Measurements from ENCODE around the gene PDE4DIP.
"Not testable (repeated sequence)": the region's sequence is repeated elsewhere in the genome, so short reads cannot be mapped to it uniquely, and the experiment has no call there.

DNA sequence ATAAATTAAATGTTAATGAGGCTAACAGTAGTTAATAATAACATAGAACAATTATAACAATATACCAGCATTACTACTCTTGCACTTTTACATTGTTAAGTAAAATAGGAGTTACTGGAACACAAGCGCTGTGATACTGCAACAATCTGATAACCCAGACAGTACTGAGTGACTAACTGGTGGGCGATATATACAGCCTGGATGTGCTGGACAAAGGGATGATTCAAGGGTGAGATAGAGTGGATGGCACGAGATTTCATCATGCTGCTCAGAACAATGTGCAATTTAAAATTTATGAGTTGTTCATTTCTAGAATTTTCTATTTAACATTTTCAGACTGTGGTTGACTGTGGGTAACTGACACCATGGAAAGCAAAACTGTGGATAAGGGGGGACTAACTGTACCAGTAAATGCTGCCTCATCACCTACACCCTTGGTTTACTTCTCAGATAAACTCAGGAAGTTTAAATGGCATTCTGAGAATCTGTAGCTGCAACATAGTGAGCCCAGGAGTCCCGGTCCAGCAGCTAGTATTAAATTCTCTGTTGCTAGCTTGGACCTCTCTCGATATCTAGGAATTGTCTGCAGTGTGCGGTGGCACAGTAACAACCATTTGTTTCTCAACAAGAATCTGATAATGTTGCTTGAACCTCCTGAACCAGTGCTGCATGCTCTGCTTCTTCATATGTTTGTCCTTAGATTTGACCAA is 24.9 kb downstream of the PDE4DIP start:
- TF ChIP-seq, protein P1, sequence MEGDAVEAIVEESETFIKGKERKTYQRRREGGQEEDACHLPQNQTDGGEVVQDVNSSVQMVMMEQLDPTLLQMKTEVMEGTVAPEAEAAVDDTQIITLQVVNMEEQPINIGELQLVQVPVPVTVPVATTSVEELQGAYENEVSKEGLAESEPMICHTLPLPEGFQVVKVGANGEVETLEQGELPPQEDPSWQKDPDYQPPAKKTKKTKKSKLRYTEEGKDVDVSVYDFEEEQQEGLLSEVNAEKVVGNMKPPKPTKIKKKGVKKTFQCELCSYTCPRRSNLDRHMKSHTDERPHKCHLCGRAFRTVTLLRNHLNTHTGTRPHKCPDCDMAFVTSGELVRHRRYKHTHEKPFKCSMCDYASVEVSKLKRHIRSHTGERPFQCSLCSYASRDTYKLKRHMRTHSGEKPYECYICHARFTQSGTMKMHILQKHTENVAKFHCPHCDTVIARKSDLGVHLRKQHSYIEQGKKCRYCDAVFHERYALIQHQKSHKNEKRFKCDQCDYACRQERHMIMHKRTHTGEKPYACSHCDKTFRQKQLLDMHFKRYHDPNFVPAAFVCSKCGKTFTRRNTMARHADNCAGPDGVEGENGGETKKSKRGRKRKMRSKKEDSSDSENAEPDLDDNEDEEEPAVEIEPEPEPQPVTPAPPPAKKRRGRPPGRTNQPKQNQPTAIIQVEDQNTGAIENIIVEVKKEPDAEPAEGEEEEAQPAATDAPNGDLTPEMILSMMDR (IDR thresholded peaks at IDR 0.05): not testable (repeated sequence)
- TF ChIP-seq POLR2AphosphoS5 (IDR thresholded peaks at IDR 0.05; ENCODE audit: low read depth, low read length); TCF7L2 (IDR thresholded peaks at IDR 0.05; ENCODE audit: low read depth, low read length); SIN3A (IDR thresholded peaks at IDR 0.05; ENCODE audit: borderline replicate concordance, insufficient read depth, low read depth, low read length): not testable (repeated sequence)
- TF ChIP-seq, protein P2, sequence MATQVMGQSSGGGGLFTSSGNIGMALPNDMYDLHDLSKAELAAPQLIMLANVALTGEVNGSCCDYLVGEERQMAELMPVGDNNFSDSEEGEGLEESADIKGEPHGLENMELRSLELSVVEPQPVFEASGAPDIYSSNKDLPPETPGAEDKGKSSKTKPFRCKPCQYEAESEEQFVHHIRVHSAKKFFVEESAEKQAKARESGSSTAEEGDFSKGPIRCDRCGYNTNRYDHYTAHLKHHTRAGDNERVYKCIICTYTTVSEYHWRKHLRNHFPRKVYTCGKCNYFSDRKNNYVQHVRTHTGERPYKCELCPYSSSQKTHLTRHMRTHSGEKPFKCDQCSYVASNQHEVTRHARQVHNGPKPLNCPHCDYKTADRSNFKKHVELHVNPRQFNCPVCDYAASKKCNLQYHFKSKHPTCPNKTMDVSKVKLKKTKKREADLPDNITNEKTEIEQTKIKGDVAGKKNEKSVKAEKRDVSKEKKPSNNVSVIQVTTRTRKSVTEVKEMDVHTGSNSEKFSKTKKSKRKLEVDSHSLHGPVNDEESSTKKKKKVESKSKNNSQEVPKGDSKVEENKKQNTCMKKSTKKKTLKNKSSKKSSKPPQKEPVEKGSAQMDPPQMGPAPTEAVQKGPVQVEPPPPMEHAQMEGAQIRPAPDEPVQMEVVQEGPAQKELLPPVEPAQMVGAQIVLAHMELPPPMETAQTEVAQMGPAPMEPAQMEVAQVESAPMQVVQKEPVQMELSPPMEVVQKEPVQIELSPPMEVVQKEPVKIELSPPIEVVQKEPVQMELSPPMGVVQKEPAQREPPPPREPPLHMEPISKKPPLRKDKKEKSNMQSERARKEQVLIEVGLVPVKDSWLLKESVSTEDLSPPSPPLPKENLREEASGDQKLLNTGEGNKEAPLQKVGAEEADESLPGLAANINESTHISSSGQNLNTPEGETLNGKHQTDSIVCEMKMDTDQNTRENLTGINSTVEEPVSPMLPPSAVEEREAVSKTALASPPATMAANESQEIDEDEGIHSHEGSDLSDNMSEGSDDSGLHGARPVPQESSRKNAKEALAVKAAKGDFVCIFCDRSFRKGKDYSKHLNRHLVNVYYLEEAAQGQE (IDR thresholded peaks at IDR 0.05; ENCODE audit: insufficient read depth in 1 of 2, low read depth in 2 of 2, low read length in 1 of 2): not testable (repeated sequence)

Data from Panc1 (cell line).